ENCODE data around the gene PGA5. TPM values are rescaled to one million over a fixed set of nuclear protein-coding genes. Genes with fewer than 3 reads are reported as not detected.
"Not testable (repeated sequence)": the region's sequence is repeated elsewhere in the genome, so short reads cannot be mapped to it uniquely, and the experiment has no call there.

Gene PGA5
- total RNA-seq, 4 donors from 2014 or later, result 0.19 to 0.22 TPM; not detected in 2

GRCh38 chr11:61198361-61198760, 42.6 kb upstream of the PGA5 start:
- Histone ChIP-seq H3K4me1 (no peaks in the 10 kb centered on the region), H3K36me3 (no peaks in the 10 kb centered on the region), H3K27me3 (peaks cover 0 to 30% (median 0%) of the 10 kb centered on the region in 4 donors), H3K4me3 (no peak overlapping the region), H3K9me3 (peaks cover 0 to 6% (median 0%) of the 10 kb centered on the region in 3 donors), H3K27ac (no peak overlapping the region)
- no peak for DNase-seq
- no peak for TF ChIP-seq POLR2A (IDR thresholded peaks at IDR 0.05)
- 41 to 63% methylated on average over 2 to 4 of the region's 6 CpGs for WGBS, 2 donors
- intact Hi-C loops (cut with DNase I), result no loop called here

- Histone ChIP-seq H3K27ac (no peak overlapping the region), H3K27me3 (peaks cover 0 to 27% (median 0%) of the 10 kb centered on the region in 4 donors), H3K9me3 (peaks cover 0 to 6% (median 0%) of the 10 kb centered on the region in 3 donors), H3K36me3 (no peaks in the 10 kb centered on the region), H3K4me3 (no peak overlapping the region), H3K4me1 (no peaks in the 10 kb centered on the region)
- intact Hi-C loops (cut with DNase I), result no loop called here
- TF ChIP-seq CTCF (IDR thresholded peaks at IDR 0.05) (no peak), POLR2A (IDR thresholded peaks at IDR 0.05) (no peak)
- DNase-seq, result no peak
- 77 to 95% methylated on average over 2 to 4 of the region's 4 CpGs for WGBS, 2 donors
These were observed 41.9 kb upstream of the PGA5 start for GRCh38 chr11:61198948-61199523.

GRCh38 chr11:61201476-61201875, 39.5 kb upstream of the PGA5 start:
- H3K4me3 ChIP-seq, result no peak overlapping the region
- H3K27ac ChIP-seq, result no peak overlapping the region
- intact Hi-C loops (cut with DNase I), result no loop called here

GRCh38 chr11:61202950-61203746, 37.8 kb upstream of the PGA5 start, which contains the start of gene PGA3:
Gene PGA3, plus strand, starts transcription at chr11:61203515. Its CDS starts 50 bp downstream, at chr11:61203565.
- DNase-seq; H3K36me3 ChIP-seq; H3K9me3 ChIP-seq; H3K27ac ChIP-seq; intact Hi-C loops (cut with DNase I); H3K4me1 ChIP-seq; H3K4me3 ChIP-seq: not testable (repeated sequence)
- H3K27me3 ChIP-seq, result peaks cover 0 to 18% (median 0%) of the 10 kb centered on the region in 4 donors
- WGBS, 2 donors, result 60 to 76% methylated on average over 8 to 10 of the region's 18 CpGs

More at GRCh38 chr11:61201476-61201875, 39.5 kb upstream of the PGA5 start:
- WGBS, 2 donors, result 82 to 90% methylated on average over 11 of the region's 14 CpGs
- Histone ChIP-seq H3K27me3 (peaks cover 0 to 19% (median 0%) of the 10 kb centered on the region in 4 donors), H3K36me3 (no peaks in the 10 kb centered on the region), H3K9me3 (peaks cover 0 to 6% (median 0%) of the 10 kb centered on the region in 3 donors), H3K4me1 (no peaks in the 10 kb centered on the region)
- no peak for DNase-seq
- TF ChIP-seq CTCF (IDR thresholded peaks at IDR 0.05), result no peak
- TF ChIP-seq POLR2A (IDR thresholded peaks at IDR 0.05), result no peak

GRCh38 chr11:61203873-61204272, 37.1 kb upstream of the PGA5 start:
- DNase-seq; H3K4me1 ChIP-seq; H3K27ac ChIP-seq; intact Hi-C loops (cut with DNase I); H3K36me3 ChIP-seq; H3K9me3 ChIP-seq; H3K4me3 ChIP-seq: not testable (repeated sequence)
- no CpG with 5 or more reads among the region's 5 CpGs for WGBS, 2 donors
- peaks cover 0 to 11% (median 0%) of the 10 kb centered on the region in 4 donors for H3K27me3 ChIP-seq

GRCh38 chr11:61204502-61205059, 36.4 kb upstream of the PGA5 start:
- H3K9me3 ChIP-seq; DNase-seq; H3K27me3 ChIP-seq; intact Hi-C loops (cut with DNase I); H3K4me1 ChIP-seq; H3K27ac ChIP-seq; H3K36me3 ChIP-seq; H3K4me3 ChIP-seq: not testable (repeated sequence)
- WGBS, 2 donors, result 62 to 63% methylated on average over 9 to 11 of the region's 14 CpGs

- H3K27me3 ChIP-seq; H3K27ac ChIP-seq; intact Hi-C loops (cut with DNase I); H3K4me1 ChIP-seq; DNase-seq; H3K4me3 ChIP-seq; H3K36me3 ChIP-seq; H3K9me3 ChIP-seq: not testable (repeated sequence)
- WGBS, 2 donors, result no CpG with 5 or more reads among the region's 9 CpGs
These were observed 33.2 kb upstream of the PGA5 start for GRCh38 chr11:61207636-61208310.

GRCh38 chr11:61210629-61211028, 30.3 kb upstream of the PGA5 start:
- no CpG with 5 or more reads among the region's 6 CpGs for WGBS, 2 donors
- intact Hi-C loops (cut with DNase I); H3K9me3 ChIP-seq: not testable (repeated sequence)

GRCh38 chr11:61211327-61211952, 29.5 kb upstream of the PGA5 start:
- H3K27me3 ChIP-seq; H3K27ac ChIP-seq; H3K36me3 ChIP-seq; H3K9me3 ChIP-seq; DNase-seq; H3K4me1 ChIP-seq; intact Hi-C loops (cut with DNase I); H3K4me3 ChIP-seq: not testable (repeated sequence)
- WGBS, 2 donors, result 60 to 75% methylated on average over 2 to 7 of the region's 10 CpGs

More at GRCh38 chr11:61210629-61211028, 30.3 kb upstream of the PGA5 start:
- not testable (repeated sequence) for H3K27me3 ChIP-seq, H3K36me3 ChIP-seq, DNase-seq, H3K27ac ChIP-seq, H3K4me1 ChIP-seq, H3K4me3 ChIP-seq

GRCh38 chr11:61212202-61212601, 28.8 kb upstream of the PGA5 start:
- no CpG with 5 or more reads among the region's 15 CpGs for WGBS, 2 donors
- H3K9me3 ChIP-seq; H3K27ac ChIP-seq; H3K27me3 ChIP-seq; DNase-seq; H3K36me3 ChIP-seq; H3K4me3 ChIP-seq; intact Hi-C loops (cut with DNase I); H3K4me1 ChIP-seq: not testable (repeated sequence)

Measured in esophagus squamous epithelium (tissue), 5 donors.